Heart right ventricle (tissue), 16 donors: ENCODE data around the gene ZNF541. TPM values are rescaled to one million over a fixed set of nuclear protein-coding genes. Genes with fewer than 3 reads are reported as not detected.

Experiments
- ATAC-seq, 8 donors: fragments of 200-7000 bp; cut with Tn5 transposase; one replicate each; pipeline ENCODE4 v1.9.1; 2020; ENCODE audit warnings: mild to moderate bottlenecking in 8 of 8, moderate library complexity in 8 of 8, moderate number of reproducible peaks in 1 of 8
- DNase-seq, 2 donors: peaks; one replicate each; pipeline ENCODE4 v3.0.0-alpha.2; 2020
- H3K27ac ChIP-seq, 10 donors: fragments of 200-600 bp; sonication (generic) in 2 of 10; one replicate each; pipeline versions ENCODE4 v1.5.0 to v1.8.0; 2020 to 2022; ENCODE audit warnings: mild to moderate bottlenecking in 3 of 10
- H3K27me3 ChIP-seq, 7 donors: fragments of 200-600 bp; one replicate each; pipeline ENCODE4 v1.8.0; 2021 to 2022; ENCODE audit warnings: mild to moderate bottlenecking in 2 of 7
- H3K36me3 ChIP-seq, 9 donors: fragments of 200-600 bp; sonication (generic) in 1 of 9; one replicate each; pipeline versions ENCODE4 v1.5.0 to v1.8.0; 2020 to 2022; ENCODE audit warnings: mild to moderate bottlenecking in 2 of 9
- H3K4me1 ChIP-seq, 9 donors: fragments of 200-600 bp; sonication (generic) in 1 of 9; one replicate each; pipeline versions ENCODE4 v1.5.0 to v1.8.0; 2020 to 2022; ENCODE audit warnings: mild to moderate bottlenecking in 4 of 9
- H3K4me3 ChIP-seq, 10 donors: fragments of 200-600 bp; sonication (generic) in 2 of 10; one replicate each; pipeline versions ENCODE4 v1.5.0 to v1.8.0; 2020 to 2022; ENCODE audit warnings: mild to moderate bottlenecking in 7 of 10, moderate library complexity in 2 of 10
- H3K9me3 ChIP-seq, 11 donors: fragments of 200-600 bp in 10 of 11; sonication (generic) in 2 of 11; one replicate each; pipeline versions ENCODE4 v1.5.0 to v1.8.0; 2013 to 2022; ENCODE audit warnings: mild to moderate bottlenecking in 2 of 11, control low read depth in 1 of 11, moderate library complexity in 1 of 11
- WGBS, 2 donors: extraction: QIAGEN DNeasy Blood & Tissue Kit; methylation state at CpG; one replicate each; pipeline ENCODE4 v1.1.7; 2013; ENCODE audit warnings: inconsistent platforms in 1 of 2; 5-methylcytosine and 5-hydroxymethylcytosine counted together
- intact Hi-C, 10 donors: fragments of 100-400 bp; cut with DNase I; formaldehyde crosslinking; loops; one replicate each; pipeline versions ENCODE4 v1.11.1 to v1.14.2; 2022
- polyA plus RNA-seq, 2 donors: library from polyadenylated mRNA; stranded (reverse); fragments of 200-250 nt; gene quantifications; one replicate each; pipeline ENCODE4 v1.2.3, GENCODE V29; 2013
- total RNA-seq, 10 donors: library from RNA; stranded (reverse); fragmentation: NEBNext Ultra II Directional in 3 of 10; extraction: Animal tissue kit (Norgen Biotek cat#: 25700) in 3 of 10; gene quantifications; one replicate each; pipeline versions ENCODE4 v1.2.1 to v1.2.4, GENCODE V29; 2021 to 2023
- TF ChIP-seq, protein P1 (sequence below), 9 donors: fragments of 200-600 bp; sonication (generic) in 2 of 9; IDR thresholded peaks; one replicate each; pipeline versions ENCODE4 v1.5.0 to v1.8.0; 2021 to 2022; ENCODE audit warnings: antibody characterized with exemption in 9 of 9, mild to moderate bottlenecking in 5 of 9, moderate library complexity in 1 of 9
- donor health status: Arrhythmogenic right ventricular cardiomyopathy.
- donor health status: ischemic (EF 13 %, LVEDD 7.1; RV severe dilation, severe dysfunction).
- donor health status: healthy with polysubstance abuse.
- donor health status: DM: no; HTN: yes; CAD: no.
- donor health status: DM: no; HTN: no; CAD: no.
- donor health status: ischemic (EF 25% LVEDD 6.9; RV normal size, moderate dysfunction).
- donor health status: ischemic (EF 25% LVEDD 5.7; RV mildly dilated, moderate dysfunction).
- donor health status: healthy.
- donor health status: DM: yes; HTN: yes; CAD: no.
- donor health status: Ischemic cardiomyopathy.
- donor health status: ischemic (EF 35%, LVEDD 5.7; RV mildly dilated, moderate dysfunction).
- donor health status: nonischemic (EF 11% LVEDD 7.7; RV severe dilation, severe dysfunction).
- donor health status: DM: yes; HTN: yes; CAD: no.
- donor health status: PGD.
- donor health status: ischemic (EF 29% LVEDD 5.4; RV normal size, mild dysfunction).
- donor health status: nonischemic (EF 23%, LVEDD 6.1; RV moderate dilation, normal function).

Gene ZNF541
- total and polyA plus RNA-seq, 12 donors: 0.23 to 3.7 (median 1.5) TPM

DNA sequence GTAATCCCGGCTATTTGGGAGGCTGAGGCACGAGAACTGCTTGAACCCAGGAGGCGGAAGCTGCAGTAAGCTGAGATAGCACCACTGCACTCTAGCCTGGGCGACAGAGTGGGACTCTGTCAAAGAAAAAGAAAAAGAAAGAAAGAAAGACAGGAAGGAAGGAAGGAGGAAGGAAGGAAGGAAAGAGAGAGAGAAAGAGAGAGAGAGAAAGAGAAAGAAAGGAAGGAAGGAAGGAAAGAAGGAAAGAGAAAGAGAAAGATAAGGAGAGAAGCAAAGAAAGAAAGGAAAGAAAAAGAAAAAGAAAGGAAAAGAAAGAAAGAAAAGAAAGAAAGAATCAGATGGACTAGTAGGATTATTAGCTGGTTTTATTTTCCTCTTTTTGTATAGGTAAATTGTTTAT, 22.8 kb downstream of the ZNF541 start:
- intact Hi-C loops: no loop called here
- no peak for DNase-seq
- Histone ChIP-seq H3K4me1 (peaks cover 0 to 6% (median 0%) of the 10 kb centered on the region in 9 donors), H3K9me3 (no peaks in the 10 kb centered on the region), H3K27ac (no peak overlapping the region), H3K36me3 (no peaks in the 10 kb centered on the region), H3K4me3 (no peak overlapping the region), H3K27me3 (peaks cover 0 to 18% (median 11%) of the 10 kb centered on the region in 7 donors)
- WGBS, 2 donors: 90 to 91% methylated on average over 4 of the region's 4 CpGs
- TF ChIP-seq, protein P1, sequence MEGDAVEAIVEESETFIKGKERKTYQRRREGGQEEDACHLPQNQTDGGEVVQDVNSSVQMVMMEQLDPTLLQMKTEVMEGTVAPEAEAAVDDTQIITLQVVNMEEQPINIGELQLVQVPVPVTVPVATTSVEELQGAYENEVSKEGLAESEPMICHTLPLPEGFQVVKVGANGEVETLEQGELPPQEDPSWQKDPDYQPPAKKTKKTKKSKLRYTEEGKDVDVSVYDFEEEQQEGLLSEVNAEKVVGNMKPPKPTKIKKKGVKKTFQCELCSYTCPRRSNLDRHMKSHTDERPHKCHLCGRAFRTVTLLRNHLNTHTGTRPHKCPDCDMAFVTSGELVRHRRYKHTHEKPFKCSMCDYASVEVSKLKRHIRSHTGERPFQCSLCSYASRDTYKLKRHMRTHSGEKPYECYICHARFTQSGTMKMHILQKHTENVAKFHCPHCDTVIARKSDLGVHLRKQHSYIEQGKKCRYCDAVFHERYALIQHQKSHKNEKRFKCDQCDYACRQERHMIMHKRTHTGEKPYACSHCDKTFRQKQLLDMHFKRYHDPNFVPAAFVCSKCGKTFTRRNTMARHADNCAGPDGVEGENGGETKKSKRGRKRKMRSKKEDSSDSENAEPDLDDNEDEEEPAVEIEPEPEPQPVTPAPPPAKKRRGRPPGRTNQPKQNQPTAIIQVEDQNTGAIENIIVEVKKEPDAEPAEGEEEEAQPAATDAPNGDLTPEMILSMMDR (IDR thresholded peaks at IDR 0.05): no peak
- no peak for ATAC-seq

DNA sequence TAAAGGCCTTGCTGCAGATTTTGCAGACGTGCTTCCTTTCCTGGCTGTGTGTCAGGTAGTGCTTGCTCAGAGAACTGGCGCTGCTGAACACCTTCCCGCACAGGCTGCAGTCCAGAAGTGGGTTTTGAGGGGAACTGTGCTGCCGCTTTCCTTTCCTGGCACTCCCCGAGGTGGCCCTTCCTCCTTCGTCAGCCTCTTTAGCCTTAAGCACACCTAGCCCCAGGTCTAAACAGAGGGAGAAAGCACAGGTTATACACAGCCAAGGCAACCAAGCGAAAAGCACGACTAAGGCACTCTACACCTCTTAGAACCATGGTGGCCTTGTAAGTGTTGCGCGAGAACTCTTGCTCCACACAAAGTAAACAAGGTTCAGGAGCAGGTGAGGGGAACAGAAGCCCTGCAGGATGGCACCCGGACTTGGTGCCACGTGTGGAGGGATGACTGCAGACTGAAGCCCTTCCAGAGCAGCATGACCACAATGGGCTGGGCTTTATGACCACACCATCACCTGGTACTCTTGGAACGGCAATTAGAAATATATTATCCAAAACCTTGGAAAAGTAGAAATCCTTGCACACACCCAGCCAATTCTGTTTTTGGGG, 23.6 kb downstream of the ZNF541 start:
- H3K27me3 ChIP-seq: peaks cover 7 to 26% (median 18%) of the 10 kb centered on the region in 7 donors
- 87 to 91% methylated on average over 13 of the region's 13 CpGs for WGBS, 2 donors
- H3K27ac ChIP-seq: no peak overlapping the region
- ATAC-seq (no peak), DNase-seq (no peak)
- intact Hi-C loops: loop anchor here in 1 of 10 donors (10.0 kb wide), 1 partner anchor 45 kb away; no protein-coding TSS in a partner anchor
- no peaks in the 10 kb centered on the region for H3K9me3 ChIP-seq
- no peak overlapping the region for H3K4me3 ChIP-seq
- no peaks in the 10 kb centered on the region for H3K36me3 ChIP-seq
- peaks cover 0 to 10% (median 0%) of the 10 kb centered on the region in 9 donors for H3K4me1 ChIP-seq
- TF ChIP-seq, protein P1 (IDR thresholded peaks at IDR 0.05): no peak

DNA sequence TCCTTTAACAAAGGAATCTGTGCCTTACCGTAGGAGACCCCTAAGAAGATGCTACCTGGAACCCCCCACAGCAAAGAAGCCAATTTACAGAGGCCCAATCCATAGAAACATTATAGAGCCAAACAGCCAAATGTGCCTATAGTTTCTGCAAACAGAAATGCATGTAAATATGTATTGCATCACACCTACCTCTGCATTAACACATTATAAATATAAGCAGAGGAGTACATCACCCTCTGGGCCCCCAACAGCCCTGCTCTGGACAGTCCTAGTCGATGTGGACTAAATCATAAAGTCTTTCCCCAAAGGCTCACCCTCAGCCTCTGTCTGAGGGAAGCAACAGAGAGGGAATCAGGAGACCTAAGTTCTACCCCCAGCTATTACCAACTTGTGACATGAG, 25.7 kb downstream of the ZNF541 start:
- WGBS, 2 donors: 80% methylated on average over 2 of the region's 2 CpGs
- ATAC-seq (no peak), DNase-seq (no peak)
- intact Hi-C loops: loop anchor here in 1 of 10 donors (10.0 kb wide), 1 partner anchor 48 kb away; no protein-coding TSS in a partner anchor
- H3K36me3 ChIP-seq: no peaks in the 10 kb centered on the region
- peaks cover 9 to 41% (median 23%) of the 10 kb centered on the region in 7 donors for H3K27me3 ChIP-seq
- H3K27ac ChIP-seq: no peak overlapping the region
- H3K4me3 ChIP-seq: no peak overlapping the region
- TF ChIP-seq, protein P1 (IDR thresholded peaks at IDR 0.05): no peak
- no peaks in the 10 kb centered on the region for H3K9me3 ChIP-seq
- H3K4me1 ChIP-seq: peaks cover 0 to 16% (median 0%) of the 10 kb centered on the region in 9 donors

DNA sequence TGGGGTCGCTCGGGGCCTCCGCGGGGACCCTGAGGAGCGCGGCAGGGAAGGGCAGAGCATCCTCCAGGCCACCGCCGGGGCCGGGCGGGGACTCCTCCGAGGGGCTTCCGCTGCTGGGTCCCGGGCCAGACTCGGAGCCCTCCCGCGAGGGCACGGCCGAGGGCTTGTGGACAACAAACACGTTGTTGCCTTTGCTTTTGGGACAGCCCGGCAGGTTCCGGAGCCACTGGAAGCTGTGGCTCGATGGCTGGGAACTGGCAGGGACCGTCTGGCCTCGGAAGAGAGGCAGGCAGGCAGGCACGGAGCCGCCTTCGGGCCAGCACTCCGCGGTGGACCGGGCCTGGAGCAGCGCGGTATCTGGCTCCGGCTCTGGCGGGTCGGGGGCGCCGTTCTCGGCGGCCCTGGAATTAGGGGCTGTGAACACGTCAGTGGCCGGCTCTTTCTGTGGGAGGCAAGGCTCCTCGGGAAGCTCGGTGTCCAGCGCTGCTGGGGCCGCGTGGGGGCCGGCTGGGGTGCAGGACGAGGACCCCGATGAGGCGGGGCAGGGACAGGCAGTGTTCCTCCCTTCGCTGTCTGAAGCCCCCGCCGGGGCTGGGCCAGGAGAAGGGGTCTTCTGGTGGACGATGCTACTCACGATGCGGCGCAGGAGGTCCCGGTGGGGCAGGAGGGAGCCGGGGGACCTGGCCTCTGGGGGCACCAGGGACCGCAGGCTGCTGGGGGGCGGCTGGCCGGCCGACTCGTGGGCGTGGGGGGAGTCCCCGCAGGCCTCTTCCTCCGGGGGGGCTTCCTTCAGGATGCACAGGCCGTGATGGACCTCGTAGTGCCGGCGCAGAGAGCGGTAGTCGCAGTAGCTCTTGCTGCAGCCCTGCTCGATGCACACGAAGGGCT, 27.6 kb downstream of the ZNF541 start:
- ATAC-seq (peak in 1 of 8 donors; percentile 32), DNase-seq (no peak)
- Histone ChIP-seq H3K27ac (no peak overlapping the region), H3K36me3 (no peaks in the 10 kb centered on the region), H3K4me1 (peaks cover 0 to 20% (median 6%) of the 10 kb centered on the region in 9 donors), H3K27me3 (peaks cover 9 to 41% (median 23%) of the 10 kb centered on the region in 7 donors), H3K9me3 (no peaks in the 10 kb centered on the region), H3K4me3 (peak overlapping the region in 9 of 10 donors; percentile 5 to 46 (median 26))
- 21 to 27% methylated on average over 67 to 75 of the region's 75 CpGs for WGBS, 2 donors
- TF ChIP-seq, protein P1 (IDR thresholded peaks at IDR 0.05): no peak
- intact Hi-C loops: loop anchor here in 1 of 10 donors (10.0 kb wide), 1 partner anchor 49 kb away; no protein-coding TSS in a partner anchor
